Measurements from ENCODE around the gene PTPN4. TPM values are rescaled to one million over a fixed set of nuclear protein-coding genes. Genes with fewer than 3 reads are reported as not detected.

Gene PTPN4
- total and polyA plus RNA-seq, 4 donors: 4.2 to 70.7 (median 27.0) TPM

DNA sequence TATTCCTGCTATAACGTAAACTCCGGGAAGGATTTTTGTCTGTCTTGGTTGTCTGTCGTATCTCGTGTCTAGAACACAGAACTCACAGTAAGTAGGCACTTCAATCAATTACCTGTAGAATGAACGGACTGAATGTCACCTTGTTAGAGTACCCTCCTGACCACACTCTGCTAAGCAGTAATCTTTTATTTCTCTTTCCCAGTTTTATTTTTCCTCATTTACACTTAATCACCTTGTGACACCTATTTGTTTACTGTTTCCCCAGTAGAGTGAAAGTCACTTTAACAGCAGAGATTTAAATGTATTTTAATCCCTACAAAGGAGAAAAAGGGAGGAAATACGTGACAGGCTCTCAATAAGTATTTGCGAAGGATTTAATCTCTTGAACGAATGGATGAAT, 252.6 kb downstream of the PTPN4 start:
- TF ChIP-seq, protein P1, sequence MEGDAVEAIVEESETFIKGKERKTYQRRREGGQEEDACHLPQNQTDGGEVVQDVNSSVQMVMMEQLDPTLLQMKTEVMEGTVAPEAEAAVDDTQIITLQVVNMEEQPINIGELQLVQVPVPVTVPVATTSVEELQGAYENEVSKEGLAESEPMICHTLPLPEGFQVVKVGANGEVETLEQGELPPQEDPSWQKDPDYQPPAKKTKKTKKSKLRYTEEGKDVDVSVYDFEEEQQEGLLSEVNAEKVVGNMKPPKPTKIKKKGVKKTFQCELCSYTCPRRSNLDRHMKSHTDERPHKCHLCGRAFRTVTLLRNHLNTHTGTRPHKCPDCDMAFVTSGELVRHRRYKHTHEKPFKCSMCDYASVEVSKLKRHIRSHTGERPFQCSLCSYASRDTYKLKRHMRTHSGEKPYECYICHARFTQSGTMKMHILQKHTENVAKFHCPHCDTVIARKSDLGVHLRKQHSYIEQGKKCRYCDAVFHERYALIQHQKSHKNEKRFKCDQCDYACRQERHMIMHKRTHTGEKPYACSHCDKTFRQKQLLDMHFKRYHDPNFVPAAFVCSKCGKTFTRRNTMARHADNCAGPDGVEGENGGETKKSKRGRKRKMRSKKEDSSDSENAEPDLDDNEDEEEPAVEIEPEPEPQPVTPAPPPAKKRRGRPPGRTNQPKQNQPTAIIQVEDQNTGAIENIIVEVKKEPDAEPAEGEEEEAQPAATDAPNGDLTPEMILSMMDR (IDR thresholded peaks at IDR 0.05; ENCODE audit: control extremely low read depth, extremely low read depth): no peak
- Histone ChIP-seq H3K4me3 (peak overlapping the region; percentile 72), H3K9ac (ENCODE audit: insufficient read depth in 1 of 2, low read length in 2 of 2) (peak overlapping the region in 1 of 2 donors; percentile 85), H3K27ac (ENCODE audit: low read depth in 1 of 2, low read length in 1 of 2) (peak overlapping the region; percentile 56 to 89), H3K4me1 (ENCODE audit: control insufficient read depth in 5 of 5, insufficient read depth in 5 of 5, low read length in 5 of 5) (peaks cover 0 to 13% (median 2%) of the 10 kb centered on the region in 5 donors), H3K36me3 (ENCODE audit: control insufficient read depth in 4 of 4, insufficient read depth in 4 of 4, low read length in 4 of 4) (no peaks in the 10 kb centered on the region), H3K27me3 (ENCODE audit: control insufficient read depth in 3 of 3, insufficient read depth in 3 of 3, low read length in 2 of 3) (no peaks in the 10 kb centered on the region), H3K9me3 (ENCODE audit: control insufficient read depth in 4 of 4, insufficient read depth in 3 of 4, low read length in 3 of 4) (no peaks in the 10 kb centered on the region)
- 23 to 34% methylated on average over 8 of the region's 8 CpGs for WGBS, 2 donors
- no peak for DNase-seq
- peak; percentile 1 for ATAC-seq (ENCODE audit: insufficient read depth, low FRiP score)

DNA sequence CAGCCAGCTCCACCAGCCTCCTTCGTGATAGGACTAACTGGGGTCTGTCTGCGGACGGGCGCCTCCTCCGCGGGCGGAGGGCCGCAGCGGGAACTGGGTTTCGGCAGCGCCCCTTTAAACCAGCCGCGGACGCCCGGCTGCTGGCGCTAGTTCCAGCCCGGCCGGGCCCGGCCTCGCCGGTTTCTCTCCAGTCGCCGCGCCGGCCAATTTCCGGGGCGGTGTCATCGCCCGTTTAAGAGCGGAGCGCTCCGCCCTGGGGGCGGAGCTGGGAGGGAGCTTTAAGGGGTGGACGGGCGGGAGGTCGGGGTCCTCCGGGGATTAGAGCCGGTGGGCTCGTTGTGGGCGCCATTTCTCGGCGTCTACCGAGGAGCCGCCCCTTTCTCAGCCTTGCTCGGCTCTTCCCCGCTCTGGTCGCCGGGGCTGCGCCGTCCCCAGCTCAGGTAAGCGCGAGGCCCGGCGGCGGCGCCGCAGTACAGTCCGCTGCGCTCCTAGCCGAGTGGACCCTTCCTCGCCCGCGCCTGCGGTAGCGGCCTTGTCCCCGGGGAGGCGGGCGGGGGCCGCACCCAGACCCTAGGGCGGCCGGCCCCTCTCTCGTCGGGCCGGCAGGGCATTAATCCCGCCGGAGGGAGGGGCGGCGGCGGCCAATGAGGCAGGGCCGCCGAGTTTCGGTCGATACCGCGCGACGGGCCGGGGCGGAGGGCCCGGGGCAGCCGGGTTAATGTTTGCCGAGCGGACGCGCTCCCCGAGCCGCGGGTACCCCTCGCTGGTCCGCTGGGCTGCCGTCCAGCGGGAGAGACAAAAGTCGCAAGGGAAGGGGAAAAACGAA, 253.3 kb downstream of the PTPN4 start, which contains the start of gene EPB41L5:
EPB41L5 (plus strand) TSS at position 307 of the 826 bp plus-strand sequence. CDS start 6,008 bp downstream, outside the sequence.
- TF ChIP-seq, protein P1 (IDR thresholded peaks at IDR 0.05; ENCODE audit: control extremely low read depth, extremely low read depth): peak; percentile 1
- peak within 1 kb of the TSS; percentile 82 to 92 for H3K9ac ChIP-seq (ENCODE audit: insufficient read depth in 1 of 2, low read length in 2 of 2)
- H3K27ac ChIP-seq (ENCODE audit: low read depth in 1 of 2, low read length in 1 of 2): peak within 1 kb of the TSS; percentile 87 to 89
- no peaks in the 10 kb centered on the region for H3K36me3 ChIP-seq (ENCODE audit: control insufficient read depth in 4 of 4, insufficient read depth in 4 of 4, low read length in 4 of 4)
- no peaks in the 10 kb centered on the region for H3K27me3 ChIP-seq (ENCODE audit: control insufficient read depth in 3 of 3, insufficient read depth in 3 of 3, low read length in 2 of 3)
- H3K4me3 ChIP-seq: peak within 1 kb of the TSS; percentile 72
- peak; percentile 98 for ATAC-seq (ENCODE audit: insufficient read depth, low FRiP score)
- 1% methylated on average over 91 to 104 of the region's 104 CpGs for WGBS, 2 donors
- DNase-seq: peak; percentile 97 to 98 (median 97)
- no peaks in the 10 kb centered on the region for H3K9me3 ChIP-seq (ENCODE audit: control insufficient read depth in 4 of 4, insufficient read depth in 3 of 4, low read length in 3 of 4)
- peaks cover 0 to 13% (median 2%) of the 10 kb centered on the region in 5 donors for H3K4me1 ChIP-seq (ENCODE audit: control insufficient read depth in 5 of 5, insufficient read depth in 5 of 5, low read length in 5 of 5)

DNA sequence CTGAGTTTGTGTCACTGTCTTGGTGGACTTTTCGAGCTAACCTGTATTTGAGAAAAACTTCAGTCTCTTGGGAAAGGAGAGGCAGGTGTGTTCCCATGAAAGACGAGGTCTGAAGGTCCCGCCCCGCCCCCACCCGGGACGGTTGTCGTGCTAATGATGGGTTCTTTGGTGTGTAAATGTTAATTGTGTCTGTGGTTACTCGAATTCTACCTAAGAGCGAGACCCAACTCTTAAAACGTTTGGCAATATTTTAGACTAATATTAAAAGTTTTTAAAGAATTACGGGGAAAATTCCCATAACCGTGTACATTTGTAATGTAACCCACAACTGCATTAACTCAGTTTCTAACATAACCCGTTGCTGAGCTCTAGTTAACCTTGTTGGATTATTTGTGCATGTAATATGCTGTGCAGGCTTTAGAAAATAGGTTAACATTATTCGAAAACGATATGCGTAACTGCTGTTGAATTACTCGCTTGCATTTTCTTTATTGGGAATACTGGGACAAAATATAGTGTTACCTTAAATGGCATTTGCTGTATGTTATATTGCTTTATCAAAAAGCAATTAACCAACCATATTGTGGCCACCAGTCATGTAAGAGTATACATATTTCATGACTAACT, 254.0 kb downstream of the PTPN4 start:
- whole genome bisulfite sequencing, 2 donors: 27 to 29% methylated on average over 17 of the region's 17 CpGs
- H3K36me3 ChIP-seq (ENCODE audit: control insufficient read depth in 4 of 4, insufficient read depth in 4 of 4, low read length in 4 of 4): no peaks in the 10 kb centered on the region
- H3K9ac ChIP-seq (ENCODE audit: insufficient read depth in 1 of 2, low read length in 2 of 2): peak overlapping the region; percentile 82 to 92
- TF ChIP-seq, protein P1 (IDR thresholded peaks at IDR 0.05; ENCODE audit: control extremely low read depth, extremely low read depth): no peak
- H3K27me3 ChIP-seq (ENCODE audit: control insufficient read depth in 3 of 3, insufficient read depth in 3 of 3, low read length in 2 of 3): no peaks in the 10 kb centered on the region
- ATAC-seq (ENCODE audit: insufficient read depth, low FRiP score) (no peak), DNase-seq (peak in 2 of 3 donors; percentile 15 to 55)
- H3K4me3 ChIP-seq: peak overlapping the region; percentile 72
- H3K27ac ChIP-seq (ENCODE audit: low read depth in 1 of 2, low read length in 1 of 2): peak overlapping the region; percentile 87 to 89
- H3K4me1 ChIP-seq (ENCODE audit: control insufficient read depth in 5 of 5, insufficient read depth in 5 of 5, low read length in 5 of 5): peaks cover 0 to 13% (median 2%) of the 10 kb centered on the region in 5 donors
- H3K9me3 ChIP-seq (ENCODE audit: control insufficient read depth in 4 of 4, insufficient read depth in 3 of 4, low read length in 3 of 4): no peaks in the 10 kb centered on the region
